Mucosa of descending colon (tissue), 3 donors: ENCODE measurements around the gene TNFRSF1B. TPM values are rescaled to one million over a fixed set of nuclear protein-coding genes. Genes with fewer than 3 reads are reported as not detected.

ENCODE experiments used
- ATAC-seq: fragments of 200-7000 bp; cut with Tn5 transposase; one replicate; pipeline ENCODE4 v1.9.1; 2020; ENCODE audit warnings: mild to moderate bottlenecking, moderate library complexity
- DNase-seq, 3 donors: peaks; one replicate each; pipeline ENCODE4 v3.0.0-alpha.2; 2020
- H3K36me3 ChIP-seq: fragments of 200-600 bp; one replicate; pipeline ENCODE4 v1.8.0; 2021; ENCODE audit warnings: low read depth, mild to moderate bottlenecking
- H3K4me1 ChIP-seq: fragments of 200-600 bp; one replicate; pipeline ENCODE4 v1.8.0; 2021; ENCODE audit warnings: low read depth, mild to moderate bottlenecking
- H3K4me3 ChIP-seq: fragments of 200-600 bp; one replicate; pipeline ENCODE4 v1.8.0; 2021; ENCODE audit warnings: mild to moderate bottlenecking
- H3K9me3 ChIP-seq: fragments of 200-600 bp; one replicate; pipeline ENCODE4 v1.8.0; 2021; ENCODE audit warnings: mild to moderate bottlenecking
- CTCF ChIP-seq: fragments of 200-600 bp; IDR thresholded peaks from one replicate; pipeline ENCODE4 v1.8.0; 2022; ENCODE audit warnings: antibody characterized with exemption, mild to moderate bottlenecking
- intact Hi-C, 2 donors: fragments of 100-400 bp; cut with DNase I in 1 of 2; cut with micrococcal nuclease in 1 of 2; formaldehyde crosslinking; loops; one replicate each; pipeline versions ENCODE4 v1.11.0 to v1.11.1; 2022; cut with DNase I, micrococcal nuclease
- total RNA-seq, 3 donors: library from RNA; stranded (reverse); fragmentation: NEBNext Ultra II Directional in 2 of 3; extraction: Animal tissue kit (Norgen Biotek cat#: 25700) in 2 of 3; gene quantifications; one replicate each; pipeline versions ENCODE4 v1.2.1 to v1.2.4, GENCODE V29; 2021 to 2023
- donor health status: DM: no; HTN: no; CAD: no; lungs with moderate emphysema.
- donor health status: DM: no; HTN: no; CAD: no.
- donor health status: DM: no; HTN: yes; CAD: no.

Gene TNFRSF1B
- total RNA-seq, 3 donors from 2014 or later, result 20.3 to 39.3 (median 31.6) TPM

DNA sequence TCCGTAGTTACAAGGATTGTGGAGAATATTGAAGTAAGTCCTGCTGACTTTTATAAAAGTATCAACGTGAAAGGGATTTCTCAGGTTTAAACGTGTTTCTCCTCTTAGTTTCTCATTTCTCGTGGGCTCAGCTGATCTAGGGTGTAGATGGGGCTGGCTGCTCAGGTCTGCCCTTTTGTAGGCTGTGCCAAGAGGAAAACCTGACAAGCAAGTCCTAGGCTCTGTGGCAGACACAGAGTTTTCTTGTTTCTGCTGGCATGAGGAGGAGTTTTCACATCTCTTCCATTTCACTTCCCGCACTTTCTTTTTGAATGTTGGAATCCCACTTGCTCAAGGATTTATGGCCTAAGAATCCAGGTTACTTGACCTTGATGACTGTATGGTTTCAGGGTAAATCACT is 77.8 kb downstream of the TNFRSF1B start:
- ATAC-seq (no peak), DNase-seq (no peak)
- intact Hi-C loops, result no loop called here
- Histone ChIP-seq H3K36me3 (no peaks in the 10 kb centered on the region), H3K9me3 (no peaks in the 10 kb centered on the region), H3K4me1 (no peaks in the 10 kb centered on the region), H3K4me3 (no peak overlapping the region)
- no peak for TF ChIP-seq CTCF

GRCh38 chr1:12245116-12245515 is 78.3 kb downstream of the TNFRSF1B start:
- intact Hi-C loops, result no loop called here
- DNase-seq (no peak), ATAC-seq (no peak)
- Histone ChIP-seq H3K36me3 (no peaks in the 10 kb centered on the region), H3K9me3 (no peaks in the 10 kb centered on the region), H3K4me1 (no peaks in the 10 kb centered on the region), H3K4me3 (no peak overlapping the region)
- no peak for TF ChIP-seq CTCF

- DNase-seq (no peak), ATAC-seq (no peak)
- Histone ChIP-seq H3K4me3 (no peak overlapping the region), H3K9me3 (no peaks in the 10 kb centered on the region), H3K36me3 (no peaks in the 10 kb centered on the region), H3K4me1 (no peaks in the 10 kb centered on the region)
- intact Hi-C loops, result no loop called here
- no peak for TF ChIP-seq CTCF
These were observed 78.9 kb downstream of the TNFRSF1B start for GRCh38 chr1:12245733-12246132.

- H3K9me3 ChIP-seq, result no peaks in the 10 kb centered on the region
- H3K36me3 ChIP-seq, result no peaks in the 10 kb centered on the region
- intact Hi-C loops, result no loop called here
- ATAC-seq (no peak), DNase-seq (no peak)
- no peak overlapping the region for H3K4me3 ChIP-seq
- no peaks in the 10 kb centered on the region for H3K4me1 ChIP-seq
- no peak for TF ChIP-seq CTCF
These were observed 79.8 kb downstream of the TNFRSF1B start for GRCh38 chr1:12246584-12246983.

GRCh38 chr1:12249181-12249580 is 82.4 kb downstream of the TNFRSF1B start:
- TF ChIP-seq CTCF, result no peak
- H3K4me1 ChIP-seq, result no peaks in the 10 kb centered on the region
- intact Hi-C loops, result no loop called here
- no peaks in the 10 kb centered on the region for H3K9me3 ChIP-seq
- ATAC-seq, result no peak
- no peak overlapping the region for H3K4me3 ChIP-seq
- DNase-seq, result no peak
- peaks cover 3% of the 10 kb centered on the region for H3K36me3 ChIP-seq

DNA sequence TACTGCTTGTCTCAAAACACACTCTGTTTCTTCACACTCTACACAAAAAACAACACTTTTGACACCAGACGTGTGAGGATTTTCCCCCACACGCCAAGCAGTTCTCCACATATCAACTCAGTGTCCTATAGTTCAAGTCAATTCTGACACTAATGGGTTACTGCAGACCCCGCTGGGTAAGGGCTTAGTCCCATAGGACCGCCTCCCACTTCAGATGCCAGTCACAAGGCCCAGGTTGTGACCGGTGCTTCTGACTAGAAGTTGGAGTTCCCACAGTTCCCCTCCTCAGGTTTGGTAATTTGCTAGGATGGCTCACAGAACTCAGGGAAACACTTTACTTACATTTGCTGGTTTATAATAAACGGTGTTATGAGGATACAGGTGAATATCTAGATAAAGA is 83.0 kb downstream of the TNFRSF1B start:
- intact Hi-C loops, result no loop called here
- no peak for TF ChIP-seq CTCF
- DNase-seq (no peak), ATAC-seq (no peak)
- peaks cover 3% of the 10 kb centered on the region for H3K36me3 ChIP-seq
- no peaks in the 10 kb centered on the region for H3K4me1 ChIP-seq
- H3K4me3 ChIP-seq, result no peak overlapping the region
- no peaks in the 10 kb centered on the region for H3K9me3 ChIP-seq
